Fibroblast of villous mesenchyme (primary cell): ENCODE data around the gene STXBP5L. TPM values are rescaled to one million over a fixed set of nuclear protein-coding genes. Genes with fewer than 3 reads are reported as not detected.
A peak's percentile ranks its signal among the peaks of the same experiment; 100 is the strongest.
"Not testable (repeated sequence)": the region's sequence is repeated elsewhere in the genome, so short reads cannot be mapped to it uniquely, and the experiment has no call there.

ENCODE experiments used
- DNase-seq: peaks from one replicate; pipeline ENCODE4 v3.0.0-alpha.2; 2010; ENCODE audit warnings: low read depth
- H3K4me3 ChIP-seq: 2 replicates; pipeline ENCODE4 v1.5.1; 2011; ENCODE audit warnings: low read depth, mild to moderate bottlenecking, low read length
- CTCF ChIP-seq: IDR thresholded peaks from 2 replicates; pipeline ENCODE4 v1.5.1; 2012; ENCODE audit warnings: low read depth, mild to moderate bottlenecking, low read length; ENCODE audit not compliant: insufficient read depth
- total RNA-seq: library from RNA; depleted of rRNA; stranded (reverse); fragments of >200 nt; gene quantifications from 2 replicates; pipeline ENCODE4 v1.2.3, GENCODE V29; 2012

The STXBP5L gene
- total RNA-seq, 1 donor: under 0.01 TPM

DNA sequence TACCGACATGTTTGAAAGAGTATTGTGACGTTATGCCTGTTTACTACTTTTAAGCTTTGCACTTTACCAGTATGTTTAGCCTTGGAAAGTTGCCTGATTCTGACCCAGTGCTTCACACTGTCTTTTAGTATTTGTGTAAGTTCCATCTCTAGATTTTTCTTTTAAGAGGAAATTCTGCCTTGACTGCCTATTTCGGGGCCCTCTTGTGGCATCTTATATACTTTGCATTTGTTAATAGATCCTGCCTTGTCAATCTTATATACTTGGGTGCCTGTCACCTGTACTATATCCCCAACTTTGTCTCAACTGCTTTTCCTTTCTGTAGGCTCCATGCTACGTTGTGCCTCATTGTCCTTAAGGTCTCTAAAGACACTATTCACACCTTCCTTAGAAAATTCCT, 244.6 kb downstream of the STXBP5L start:
- peak; percentile 0 for DNase-seq
- peak; percentile 6 for TF ChIP-seq CTCF
- no peak overlapping the region for H3K4me3 ChIP-seq

GRCh38 chr3:121153851-121154250, 245.8 kb downstream of the STXBP5L start:
- TF ChIP-seq CTCF: no peak
- H3K4me3 ChIP-seq: no peak overlapping the region
- no peak for DNase-seq

- no peak overlapping the region for H3K4me3 ChIP-seq
- no peak for TF ChIP-seq CTCF
- DNase-seq: peak; percentile 2
These were observed 247.0 kb downstream of the STXBP5L start for GRCh38 chr3:121155028-121155427.

DNA sequence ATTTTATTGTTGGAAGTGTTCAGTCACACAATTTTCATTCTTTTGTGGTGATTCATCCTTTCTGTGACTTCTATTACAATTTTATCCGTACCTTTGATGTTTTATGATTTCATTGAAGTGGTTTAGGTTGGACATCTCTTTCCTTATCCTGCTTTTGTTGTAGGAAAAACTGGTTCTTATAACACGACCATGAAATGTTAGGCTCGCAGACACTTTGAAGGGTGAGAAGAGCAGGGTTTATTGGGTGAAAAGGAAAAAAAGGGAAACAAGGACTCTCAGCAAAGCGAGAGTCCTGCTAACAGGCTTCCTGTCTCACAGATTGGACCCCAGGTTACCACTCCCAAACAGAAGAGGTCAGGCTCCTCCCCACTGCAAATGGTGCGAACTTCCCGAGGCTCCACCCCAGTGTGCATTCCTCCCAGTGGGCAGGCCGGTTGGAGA, 257.4 kb downstream of the STXBP5L start:
- no peak for TF ChIP-seq CTCF
- no peak for DNase-seq
- no peak overlapping the region for H3K4me3 ChIP-seq

GRCh38 chr3:121167374-121168139, 259.6 kb downstream of the STXBP5L start:
- DNase-seq: no peak
- no peak for TF ChIP-seq CTCF
- H3K4me3 ChIP-seq: no peak overlapping the region

DNA sequence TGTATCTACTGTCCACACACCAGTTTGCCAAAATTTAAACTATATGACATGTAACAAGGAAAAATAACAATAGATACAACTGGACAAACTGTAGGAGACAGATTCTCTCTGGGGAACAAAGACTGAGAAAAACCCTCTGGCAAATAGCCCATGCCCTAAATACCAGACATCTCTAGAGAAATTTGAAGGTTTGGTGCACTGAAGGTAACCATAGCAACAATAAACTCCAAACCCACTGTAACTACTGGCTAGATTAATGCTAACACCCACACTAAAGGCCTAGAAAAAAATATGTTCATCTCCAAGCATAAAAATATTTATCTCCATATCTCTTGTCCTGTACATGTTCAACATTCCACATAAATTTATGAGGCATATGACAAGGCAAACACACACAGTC, 267.1 kb downstream of the STXBP5L start:
- DNase-seq: no peak
- TF ChIP-seq CTCF: no peak
- no peak overlapping the region for H3K4me3 ChIP-seq

DNA sequence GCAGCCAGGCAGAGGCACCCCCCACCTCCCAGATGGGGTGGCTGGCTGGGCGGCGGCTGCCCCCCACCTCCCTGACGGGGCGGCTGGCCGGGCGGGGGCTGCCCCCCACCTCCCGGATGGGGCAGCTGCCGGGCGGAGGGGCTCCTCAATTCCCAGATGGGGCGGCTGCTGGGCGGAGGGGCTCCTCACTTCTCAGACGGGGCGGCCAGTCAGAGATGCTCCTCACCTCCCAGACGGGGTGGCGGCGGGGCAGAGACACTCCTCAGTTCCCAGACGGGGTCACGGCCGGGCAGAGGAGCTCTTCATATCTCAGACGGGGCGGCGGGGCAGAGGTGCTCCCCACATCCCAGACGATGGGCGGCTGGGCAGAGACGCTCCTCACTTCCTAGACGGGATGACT, 282.6 kb downstream of the STXBP5L start:
- not testable (repeated sequence) for DNase-seq, H3K4me3 ChIP-seq
